Activated CD8-positive, alpha-beta memory T cell treated with anti-CD3 and anti-CD28 coated beads, Interleukin-2, amount 50 U/mL, for 24 hours (primary cell): ENCODE measurements around the gene PLA2G2C.

Experiments
- DNase-seq: peaks from one replicate; pipeline ENCODE4 v3.0.0-alpha.2; 2020; ENCODE audit errors: extremely low read depth

Gene PLA2G2C

GRCh38 chr1:20183616-20184271 is 2.6 kb downstream of the PLA2G2C start:
- DNase-seq: no peak

DNA sequence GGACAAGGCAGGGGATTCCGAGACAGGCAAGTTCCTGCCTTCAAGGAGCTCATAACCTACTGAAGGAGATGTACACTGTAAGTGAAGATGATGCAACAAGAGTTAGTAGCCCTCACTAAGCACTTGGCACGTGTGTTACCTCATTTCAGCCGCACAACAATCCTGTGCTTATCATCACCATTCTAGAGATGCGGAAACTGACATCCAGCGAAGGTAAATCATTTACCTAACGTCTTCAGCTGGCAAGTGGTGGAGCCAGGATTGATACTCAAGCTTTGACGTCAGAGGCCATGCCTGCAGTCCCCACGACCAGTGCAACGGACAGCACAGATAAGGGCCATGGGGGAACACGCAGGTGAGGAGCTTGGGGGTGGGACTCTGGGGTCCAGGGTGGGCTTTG is 3.3 kb downstream of the PLA2G2C start:
- no peak for DNase-seq

DNA sequence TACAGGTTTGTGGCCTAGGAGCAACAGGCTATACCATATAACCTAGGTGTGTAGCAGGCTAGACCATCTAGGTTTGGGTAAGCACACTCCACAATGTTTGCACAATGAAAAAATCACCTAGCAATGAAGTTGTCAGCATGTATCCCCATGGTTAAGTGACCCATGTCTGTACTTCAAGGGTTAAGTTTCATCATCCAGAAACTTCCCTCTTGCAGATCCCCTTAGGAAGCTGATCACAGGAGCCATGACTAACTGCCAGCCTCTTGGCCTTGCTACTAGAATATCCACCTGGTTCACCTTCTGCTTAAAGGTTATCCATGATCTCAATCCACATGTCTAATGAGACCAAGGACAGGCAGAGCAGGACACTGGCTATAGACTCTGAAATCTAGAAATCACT is 3.9 kb downstream of the PLA2G2C start:
- DNase-seq: no peak

DNA sequence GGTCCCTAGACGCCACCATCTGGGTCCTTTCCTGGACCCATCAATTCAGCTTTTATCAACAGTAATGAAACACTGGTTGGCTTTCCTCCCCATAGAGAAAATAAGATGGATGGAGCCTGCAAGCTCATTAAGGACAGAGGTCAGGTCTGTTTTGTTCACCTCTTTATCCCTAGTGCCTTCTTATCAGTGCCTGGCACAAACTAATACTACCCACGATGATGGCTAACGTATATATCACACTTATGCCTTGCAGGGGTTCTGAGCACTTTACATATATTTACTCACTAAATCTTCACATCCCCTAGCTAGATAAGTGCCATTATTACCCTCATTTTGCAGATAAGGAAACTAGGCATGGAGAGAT is 5.5 kb downstream of the PLA2G2C start:
- DNase-seq: no peak

DNA sequence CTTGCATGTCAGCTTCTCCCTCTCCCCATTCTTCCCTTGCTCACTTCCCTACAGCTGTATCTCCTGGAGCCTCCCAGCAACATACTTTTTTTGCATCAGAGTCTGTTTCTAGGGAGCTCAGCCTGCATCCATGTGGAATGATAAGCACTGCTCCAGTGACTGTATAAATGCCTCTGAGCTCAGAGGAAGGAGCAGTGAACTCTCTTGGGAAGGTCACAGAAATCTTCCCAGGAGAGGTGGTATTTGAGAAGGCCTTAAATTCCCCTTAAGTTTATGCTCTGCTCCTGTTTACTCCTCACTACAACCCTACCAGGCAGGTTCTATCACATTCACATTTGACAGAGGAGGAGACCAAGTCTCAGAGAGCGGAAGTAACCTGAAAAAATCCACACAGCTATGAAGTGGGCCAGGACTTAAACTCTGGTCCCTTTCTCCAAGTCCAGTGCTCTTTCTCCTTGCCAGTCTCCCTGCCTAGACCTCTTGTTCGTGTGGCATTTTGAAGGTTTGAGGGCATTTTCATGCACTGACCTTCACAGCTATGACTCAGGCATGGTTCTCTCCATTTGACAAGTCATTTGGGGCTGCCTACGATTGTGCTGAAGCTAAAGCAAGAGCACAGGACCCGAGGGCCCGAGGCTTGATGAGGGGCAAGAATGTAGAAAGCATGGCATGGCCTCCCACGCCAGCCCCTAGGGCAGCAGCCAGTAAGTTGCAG is 6.0 kb downstream of the PLA2G2C start:
- no peak for DNase-seq

DNA sequence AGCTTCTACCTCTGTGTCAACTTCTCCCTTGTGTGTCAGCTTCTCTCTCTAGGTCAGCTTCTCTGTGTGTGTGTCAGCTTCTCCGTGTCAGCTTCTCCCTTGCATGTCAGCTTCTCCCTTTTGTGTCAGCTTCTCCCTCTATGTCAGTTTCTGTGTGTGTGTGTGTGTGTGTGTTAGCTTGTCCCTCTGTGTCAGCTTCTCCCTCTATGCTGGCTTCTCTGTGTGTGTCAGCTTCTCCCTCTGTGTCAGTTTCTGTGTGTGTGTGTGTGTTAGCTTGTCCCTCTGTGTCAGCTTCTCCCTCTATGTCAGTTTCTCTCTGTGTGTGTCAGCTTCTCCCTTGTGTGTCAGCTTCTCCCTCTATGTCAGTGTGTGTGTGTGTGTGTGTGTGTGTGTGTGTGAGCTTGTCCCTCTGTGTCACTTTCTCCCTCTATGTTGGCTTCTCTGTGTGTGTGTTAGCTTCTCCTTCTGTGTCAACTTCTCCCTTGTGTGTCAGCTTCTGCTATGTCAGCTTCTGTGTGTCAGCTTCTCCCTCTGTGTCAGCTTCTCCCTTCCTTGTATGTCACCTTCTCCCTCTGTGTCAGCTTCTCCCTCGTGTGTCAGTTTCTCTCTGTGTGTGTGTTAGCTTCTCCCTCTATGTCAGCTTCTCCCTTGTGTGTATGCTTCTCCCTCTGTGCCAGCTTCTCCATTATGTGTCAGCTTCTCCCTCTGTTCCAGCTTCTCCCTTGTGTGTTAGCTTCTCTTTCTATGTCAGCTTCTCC is 6.8 kb downstream of the PLA2G2C start:
- DNase-seq: no peak

GRCh38 chr1:20178634-20179370 is 7.5 kb downstream of the PLA2G2C start:
- DNase-seq: no peak

GRCh38 chr1:20174937-20175666 is 11.2 kb downstream of the PLA2G2C start:
- no peak for DNase-seq

- DNase-seq: no peak
Measured at GRCh38 chr1:20172033-20172590, 14.2 kb downstream of the PLA2G2C start.

- no peak for DNase-seq
Measured at GRCh38 chr1:20169932-20170331, 16.4 kb downstream of the PLA2G2C start.

GRCh38 chr1:20168564-20169491 is 17.5 kb downstream of the PLA2G2C start:
- DNase-seq: no peak

DNA sequence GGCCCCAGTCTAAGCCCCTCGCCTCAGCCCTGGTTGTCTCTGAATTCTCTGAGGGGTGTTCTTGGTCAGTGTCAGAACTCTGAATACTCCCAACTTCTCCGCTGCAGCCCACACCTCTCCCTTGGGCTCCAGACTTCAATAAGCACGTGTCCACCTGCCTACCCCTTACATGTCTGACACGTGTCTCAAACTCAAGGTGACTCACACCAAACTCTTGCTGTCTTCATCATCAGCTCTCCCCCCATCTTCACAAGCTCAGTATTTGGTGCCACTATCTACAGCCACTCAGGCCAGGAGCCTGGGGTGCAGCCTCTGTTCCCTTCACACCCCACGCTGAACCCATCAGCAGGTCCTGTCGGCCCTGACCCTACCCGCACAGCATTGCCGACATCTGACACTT is 19.2 kb downstream of the PLA2G2C start:
- DNase-seq: no peak

DNA sequence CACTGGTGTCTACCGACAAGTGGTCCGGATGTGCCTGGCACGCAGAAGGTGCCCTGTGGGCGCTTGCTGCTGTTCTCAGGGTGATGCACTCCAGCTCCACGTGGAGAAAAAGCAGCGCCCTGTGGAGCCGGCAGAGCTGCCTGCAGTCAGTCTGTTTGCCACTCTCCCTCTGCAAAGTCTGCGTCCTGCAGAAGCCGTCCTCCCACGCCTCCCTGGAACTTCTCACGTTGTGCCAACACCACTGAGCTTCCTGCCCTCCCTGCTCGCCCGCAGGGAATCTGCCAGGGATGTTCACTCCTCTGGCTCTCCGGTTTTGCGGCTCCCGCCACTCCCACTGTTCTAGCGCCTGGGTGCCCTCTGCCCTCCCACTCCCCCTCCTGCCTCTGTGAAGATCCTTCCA is 20.3 kb downstream of the PLA2G2C start:
- DNase-seq: no peak

GRCh38 chr1:20165522-20165951 is 20.8 kb downstream of the PLA2G2C start:
- DNase-seq: no peak

GRCh38 chr1:20164694-20165202 is 21.6 kb downstream of the PLA2G2C start:
- no peak for DNase-seq

DNA sequence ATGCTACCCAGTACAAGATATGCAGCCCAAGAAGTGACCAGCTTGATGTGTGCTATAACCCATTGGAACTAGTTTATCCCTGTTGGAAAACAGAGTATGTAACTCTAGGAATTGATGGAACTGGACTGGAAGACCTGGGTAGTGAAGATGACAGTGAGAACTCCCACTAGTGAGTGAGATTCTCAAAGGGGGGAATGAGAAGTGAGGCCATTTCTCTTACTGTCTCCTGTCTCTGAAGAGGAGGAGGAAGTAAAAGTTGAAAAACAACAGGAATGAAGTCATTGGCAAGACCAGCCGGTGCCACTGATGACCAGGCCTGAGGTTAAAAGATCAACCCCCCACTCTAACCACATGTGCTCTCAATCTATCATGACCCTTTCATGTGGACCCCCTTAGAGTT is 26.3 kb downstream of the PLA2G2C start:
- DNase-seq: no peak

DNA sequence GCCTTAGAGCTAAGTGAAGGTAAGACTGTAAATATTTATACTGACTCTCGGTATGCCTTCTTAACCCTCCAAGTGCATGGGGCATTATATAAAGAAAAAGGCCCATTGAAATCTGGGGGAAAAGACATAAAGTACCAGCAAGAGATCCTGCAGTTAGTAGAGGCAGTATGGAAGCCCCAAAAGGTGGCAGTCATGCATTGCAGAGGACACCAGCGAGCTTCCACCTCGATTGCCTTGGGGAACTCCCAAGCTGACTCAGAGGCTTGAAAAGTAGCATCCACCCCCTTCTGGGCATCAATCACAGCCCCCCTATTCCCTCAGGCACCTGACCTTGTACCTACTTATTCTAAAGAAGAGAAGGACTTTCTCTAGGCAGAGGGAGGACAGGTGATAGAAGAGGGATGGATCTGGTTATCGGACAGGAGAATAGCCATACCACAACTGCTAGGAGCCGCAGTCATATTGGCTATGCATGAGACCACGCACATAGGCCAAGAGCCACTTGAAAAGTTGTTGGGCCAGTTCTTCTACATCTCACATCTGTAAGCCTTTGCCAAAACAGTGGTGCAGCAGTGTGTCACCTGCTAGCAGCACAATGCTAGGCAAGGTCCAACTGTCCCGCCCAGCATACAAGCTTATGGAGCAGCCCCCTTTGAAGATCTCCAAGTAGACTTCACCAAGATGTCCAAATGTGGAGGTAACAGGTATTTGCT is 27.8 kb downstream of the PLA2G2C start:
- DNase-seq: no peak

GRCh38 chr1:20154301-20154831 is 32.0 kb downstream of the PLA2G2C start:
- no peak for DNase-seq

DNA sequence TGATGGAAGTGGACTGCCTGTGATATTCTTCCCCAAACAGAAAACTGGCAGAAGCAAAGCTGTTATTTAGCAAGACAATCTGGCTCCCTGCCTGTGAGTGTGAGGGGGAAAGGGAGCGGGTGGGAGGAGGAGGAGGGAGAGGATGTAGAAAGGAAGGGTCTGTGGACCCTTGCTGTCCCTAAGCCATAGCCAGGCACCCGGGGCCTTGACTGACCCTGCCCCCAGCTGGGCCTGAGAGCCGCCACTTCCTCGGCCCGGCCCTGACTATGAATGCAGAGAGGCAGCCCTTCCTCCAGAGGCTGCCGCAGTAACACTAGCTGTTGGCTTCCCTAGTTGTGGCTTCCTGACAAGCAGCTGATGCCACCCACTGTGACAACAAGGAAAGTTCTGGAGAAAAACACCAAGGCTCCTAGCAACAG is 33.3 kb downstream of the PLA2G2C start:
- no peak for DNase-seq
